ENCODE data around the gene FOSB.

- TF ChIP-seq CTCF (IDR thresholded peaks at IDR 0.05) (no peak), POLR2A (IDR thresholded peaks at IDR 0.05) (no peak)
These were observed 34.3 kb downstream of the FOSB start for GRCh38 chr19:45502111-45502510.

Measured in gastroesophageal sphincter (tissue), 3 donors.